DOHH2 (cell line): ENCODE measurements around the gene PRXL2A.
"Not testable (repeated sequence)": the region's sequence is repeated elsewhere in the genome, so short reads cannot be mapped to it uniquely, and the experiment has no call there.

Experiments used
- H3F3A ChIP-seq: fragments of 200-600 bp; sonication (generic), shearing (Covaris generic); 2 replicates; pipeline ENCODE4 v1.6.0; 2016; ENCODE audit warnings: antibody characterized with exemption, mild to moderate bottlenecking; ENCODE audit not compliant: control insufficient read depth, insufficient read depth
- H3K27ac ChIP-seq: fragments of 200-600 bp; sonication (generic); 2 replicates; pipeline ENCODE4 v1.5.1; 2014; ENCODE audit warnings: low read depth, mild to moderate bottlenecking, low read length, moderate library complexity
- H3K27me3 ChIP-seq: fragments of 200-600 bp; sonication (generic); 2 replicates; pipeline ENCODE4 v1.6.1; 2014; ENCODE audit warnings: mild to moderate bottlenecking, low read length, mixed read lengths; ENCODE audit not compliant: control insufficient read depth
- H3K36me3 ChIP-seq: fragments of 200-600 bp; sonication (generic); 2 replicates; pipeline ENCODE4 v1.6.1; 2014; ENCODE audit warnings: mild to moderate bottlenecking, low read length, moderate library complexity, mixed read lengths; ENCODE audit not compliant: control insufficient read depth
- H3K4me1 ChIP-seq: fragments of 200-600 bp; sonication (generic); 2 replicates; pipeline ENCODE4 v1.6.1; 2014; ENCODE audit warnings: mild to moderate bottlenecking, low read length, mixed read lengths; ENCODE audit not compliant: control insufficient read depth
- H3K4me2 ChIP-seq: fragments of 200-600 bp; sonication (generic); 2 replicates; pipeline ENCODE4 v1.6.0; 2014; ENCODE audit warnings: mild to moderate bottlenecking, low read length, moderate library complexity
- H3K4me3 ChIP-seq: fragments of 200-600 bp; sonication (generic); 2 replicates; pipeline ENCODE4 v1.5.1; 2014; ENCODE audit warnings: mild to moderate bottlenecking, low read length, mixed read lengths
- H3K79me2 ChIP-seq: fragments of 200-600 bp; sonication (generic); 2 replicates; pipeline ENCODE4 v1.6.1; 2014; ENCODE audit warnings: mild to moderate bottlenecking, low read length, mixed read lengths; ENCODE audit not compliant: control insufficient read depth
- H3K9me2 ChIP-seq: fragments of 200-600 bp; sonication (generic); replicated peaks from 2 replicates; pipeline ENCODE4 v1.6.1; 2014; ENCODE audit warnings: mild to moderate bottlenecking, low read length, mixed read lengths; ENCODE audit not compliant: control insufficient read depth
- H3K9me3 ChIP-seq: fragments of 200-600 bp; sonication (generic); 2 replicates; pipeline ENCODE4 v1.6.1; 2014; ENCODE audit warnings: antibody characterized with exemption, low read length, mixed read lengths; ENCODE audit not compliant: control insufficient read depth, insufficient read depth
- H4K20me1 ChIP-seq: fragments of 200-600 bp; sonication (generic); 2 replicates; pipeline ENCODE4 v1.6.0; 2014; ENCODE audit warnings: low read depth, mild to moderate bottlenecking, antibody characterized with exemption, low read length, moderate library complexity; ENCODE audit not compliant: control insufficient read depth, insufficient read depth
- CTCF ChIP-seq: fragments of 200-600 bp; sonication (generic); IDR thresholded peaks from one replicate; pipeline ENCODE4 v1.5.1; 2014; ENCODE audit warnings: antibody characterized with exemption, mild to moderate bottlenecking, low read depth, low read length; ENCODE audit not compliant: poor library complexity, severe bottlenecking
- EZH2phosphoT487 ChIP-seq: fragments of 200-600 bp; sonication (generic); IDR thresholded peaks from 2 replicates; pipeline ENCODE4 v1.6.1; 2017; ENCODE audit warnings: borderline replicate concordance, mild to moderate bottlenecking, antibody characterized with exemption, low read length, moderate library complexity, mixed read lengths

PRXL2A gene

GRCh38 chr10:80476685-80477084 lies 68.3 kb downstream of the PRXL2A start:
- TF ChIP-seq CTCF: no peak
- no peak for TF ChIP-seq EZH2phosphoT487
- Histone ChIP-seq H3K9me3 (peaks cover 2% of the 10 kb centered on the region; the same call in 1 of the 2 replicates), H3F3A (peaks cover 11% of the 10 kb centered on the region), H4K20me1 (no peaks in the 10 kb centered on the region), H3K4me2 (no peak overlapping the region), H3K4me3 (no peak overlapping the region), H3K27ac (no peak overlapping the region), H3K79me2 (peaks cover 55% of the 10 kb centered on the region), H3K4me1 (peaks cover 36% of the 10 kb centered on the region), H3K27me3 (no peaks in the 10 kb centered on the region), H3K36me3 (peaks cover 21% of the 10 kb centered on the region), H3K9me2 (no peaks in the 10 kb centered on the region)

- peaks cover 16% of the 10 kb centered on the region for H3K36me3 ChIP-seq
- no peak overlapping the region for H3K4me2 ChIP-seq
- H3K27me3 ChIP-seq: no peaks in the 10 kb centered on the region
- no peak overlapping the region for H3K4me3 ChIP-seq
- peaks cover 49% of the 10 kb centered on the region for H3K79me2 ChIP-seq
- peaks cover 4% of the 10 kb centered on the region for H3F3A ChIP-seq
- no peaks in the 10 kb centered on the region for H3K9me2 ChIP-seq
- H3K4me1 ChIP-seq: peaks cover 24% of the 10 kb centered on the region
- peaks cover 2% of the 10 kb centered on the region; the same call in 1 of the 2 replicates for H3K9me3 ChIP-seq
- no peaks in the 10 kb centered on the region for H4K20me1 ChIP-seq
- H3K27ac ChIP-seq: no peak overlapping the region
- TF ChIP-seq EZH2phosphoT487: no peak
- TF ChIP-seq CTCF: no peak
Measured at GRCh38 chr10:80477813-80478212, 69.5 kb downstream of the PRXL2A start.

GRCh38 chr10:80480373-80480772 lies 72.0 kb downstream of the PRXL2A start:
- not testable (repeated sequence) for H3K9me3 ChIP-seq, H3F3A ChIP-seq, H3K4me1 ChIP-seq, H4K20me1 ChIP-seq, H3K36me3 ChIP-seq, H3K27me3 ChIP-seq, H3K4me2 ChIP-seq, H3K4me3 ChIP-seq, H3K9me2 ChIP-seq, H3K27ac ChIP-seq
- peaks cover 35% of the 10 kb centered on the region for H3K79me2 ChIP-seq

GRCh38 chr10:80480852-80481251 lies 72.5 kb downstream of the PRXL2A start:
- Histone ChIP-seq H4K20me1 (no peaks in the 10 kb centered on the region), H3K4me3 (no peak overlapping the region), H3K79me2 (peaks cover 39% of the 10 kb centered on the region), H3K36me3 (peaks cover 8% of the 10 kb centered on the region), H3K9me3 (peaks cover 2% of the 10 kb centered on the region; the same call in 1 of the 2 replicates), H3K27me3 (no peaks in the 10 kb centered on the region), H3K4me1 (no peaks in the 10 kb centered on the region), H3F3A (no peaks in the 10 kb centered on the region), H3K4me2 (no peak overlapping the region), H3K27ac (no peak overlapping the region), H3K9me2 (no peaks in the 10 kb centered on the region)
- no peak for TF ChIP-seq CTCF
- TF ChIP-seq EZH2phosphoT487: no peak
